IMR-90 (cell line): ENCODE data around the gene HEY2. TPM values are rescaled to one million over a fixed set of nuclear protein-coding genes. Genes with fewer than 3 reads are reported as not detected.
"Not testable (repeated sequence)": the region's sequence is repeated elsewhere in the genome, so short reads cannot be mapped to it uniquely, and the experiment has no call there.

Experiments
- ATAC-seq: fragments of 200-7000 bp; cut with Tn5 transposase; 2 replicates; pipeline ENCODE4 v1.9.1; 2020; ENCODE audit warnings: low read depth, mild to moderate bottlenecking, moderate library complexity
- BruUV-seq: library from RNA; stranded (reverse); fragments of 400-500 nt; replicated peaks from 2 replicates; lab custom pipeline; 2021; lab: Mats Ljungman, UMichigan
- CTCF ChIA-PET: fragments of 300-600 bp; formaldehyde crosslinking; extraction: SDS; loops from one replicate; lab custom pipeline; 2021; ENCODE audit warnings: antibody characterized with exemption; lab: Yijun Ruan, JAX
- POLR2A ChIA-PET: fragments of 300-600 bp; sonication (Branson Sonifier 250); formaldehyde crosslinking; loops from one replicate; lab custom pipeline; 2022; ENCODE audit warnings: antibody characterized with exemption; ENCODE audit not compliant: unreplicated experiment; lab: Charles Lee
- DNase-seq: peaks from one replicate; pipeline ENCODE4 v3.0.0; 2013
- H2AFZ ChIP-seq: replicated peaks from 2 replicates; pipeline ENCODE3; 2013; ENCODE audit warnings: low read length, mild to moderate bottlenecking; ENCODE audit not compliant: poor library complexity
- H2AK5ac ChIP-seq: 2 replicates; pipeline ENCODE4 v1.6.1; 2013; ENCODE audit warnings: low read depth, low read length, inconsistent platforms
- H2AK9ac ChIP-seq: replicated peaks from 2 replicates; pipeline ENCODE3; 2013; ENCODE audit warnings: mild to moderate bottlenecking, low read depth, low read length, moderate library complexity; ENCODE audit not compliant: poor library complexity
- H2BK120ac ChIP-seq: 2 replicates; pipeline ENCODE4 v1.6.1; 2013; ENCODE audit warnings: low read depth, low read length, inconsistent platforms
- H2BK15ac ChIP-seq: 3 replicates; pipeline ENCODE4 v1.6.1; 2013; ENCODE audit warnings: low read depth, low read length, inconsistent platforms
- H2BK20ac ChIP-seq: 2 replicates; pipeline ENCODE4 v1.6.1; 2013; ENCODE audit warnings: low read depth, mild to moderate bottlenecking, inconsistent platforms, low read length, moderate library complexity
- H2BK5ac ChIP-seq: 2 replicates; pipeline ENCODE4 v1.6.1; 2013; ENCODE audit warnings: mild to moderate bottlenecking, low read depth, low read length, inconsistent platforms; ENCODE audit not compliant: poor library complexity, severe bottlenecking
- H3K14ac ChIP-seq: replicated peaks from 2 replicates; pipeline ENCODE4 v1.6.1; 2013; ENCODE audit warnings: low read depth, low read length, inconsistent platforms
- H3K18ac ChIP-seq: 2 replicates; pipeline ENCODE4 v1.6.1; 2013; ENCODE audit warnings: low read depth, low read length, control low read depth
- H3K23ac ChIP-seq: 2 replicates; pipeline ENCODE4 v1.6.1; 2013; ENCODE audit warnings: low read depth, low read length, inconsistent platforms
- H3K27ac ChIP-seq: 2 replicates; pipeline ENCODE4 v1.5.1; 2013; ENCODE audit warnings: mild to moderate bottlenecking, control low read depth, low read length; ENCODE audit not compliant: insufficient read depth
- H3K27me3 ChIP-seq: 2 replicates; pipeline ENCODE4 v1.6.1; 2013; ENCODE audit warnings: low read length; ENCODE audit not compliant: control insufficient read depth, insufficient read depth
- H3K36me3 ChIP-seq: 2 replicates; pipeline ENCODE4 v1.6.1; 2013; ENCODE audit warnings: low read length, mixed read lengths; ENCODE audit not compliant: control insufficient read depth, insufficient read depth
- H3K4ac ChIP-seq: 2 replicates; pipeline ENCODE4 v1.6.1; 2013; ENCODE audit warnings: low read depth, low read length, inconsistent platforms
- H3K4me1 ChIP-seq: 2 replicates; pipeline ENCODE4 v1.6.1; 2013; ENCODE audit warnings: low read length, mixed read lengths; ENCODE audit not compliant: control insufficient read depth, insufficient read depth
- H3K4me2 ChIP-seq: 2 replicates; pipeline ENCODE4 v1.6.1; 2013; ENCODE audit warnings: low read depth, mild to moderate bottlenecking, control low read depth, low read length, moderate library complexity
- H3K4me3 ChIP-seq: 2 replicates; pipeline ENCODE4 v1.5.1; 2013; ENCODE audit warnings: low read depth, mild to moderate bottlenecking, control low read depth, low read length, moderate library complexity; ENCODE audit not compliant: insufficient read depth
- H3K56ac ChIP-seq: 2 replicates; pipeline ENCODE4 v1.6.1; 2013; ENCODE audit warnings: low read length, inconsistent platforms; ENCODE audit not compliant: insufficient read depth; ENCODE audit errors: extremely low read depth
- H3K79me1 ChIP-seq, 2 experiments: 2 replicates each; pipeline ENCODE4 v1.6.1; 2013; ENCODE audit warnings: low read length in 2 of 2, inconsistent platforms in 1 of 2, low read depth in 1 of 2
- H3K9ac ChIP-seq: 2 replicates; pipeline ENCODE4 v1.6.1; 2013; ENCODE audit warnings: low read depth, low read length, control low read depth
- H3K9me1 ChIP-seq: 2 replicates; pipeline ENCODE4 v1.6.1; 2013; ENCODE audit warnings: low read length, inconsistent platforms; ENCODE audit not compliant: insufficient read depth
- H3K9me3 ChIP-seq: 2 replicates; pipeline ENCODE4 v1.6.1; 2013; ENCODE audit warnings: low read length; ENCODE audit not compliant: control insufficient read depth, insufficient read depth
- H4K20me1 ChIP-seq: 2 replicates; pipeline ENCODE4 v1.6.1; 2013; ENCODE audit warnings: low read length, inconsistent platforms; ENCODE audit not compliant: insufficient read depth
- H4K5ac ChIP-seq: 2 replicates; pipeline ENCODE4 v1.6.1; 2013; ENCODE audit warnings: mild to moderate bottlenecking, low read depth, low read length, control low read depth
- H4K8ac ChIP-seq, 2 experiments: 2 replicates each; pipeline ENCODE4 v1.6.1; 2013; ENCODE audit warnings: low read depth in 2 of 2, low read length in 2 of 2, control low read depth in 1 of 2, inconsistent platforms in 1 of 2
- H4K91ac ChIP-seq: 2 replicates; pipeline ENCODE4 v1.6.1; 2013; ENCODE audit warnings: low read depth, low read length, inconsistent platforms; ENCODE audit not compliant: insufficient read depth
- WGBS, 2 experiments: methylation state at CpG; one replicate each; pipeline versions ENCODE4 v1.1.5 to v1.1.7; 2013; ENCODE audit warnings: missing lambda C conversion rate in 2 of 2; ENCODE audit not compliant: insufficient read length in 1 of 2; ENCODE audit errors: extremely low coverage in 2 of 2; 5-methylcytosine and 5-hydroxymethylcytosine counted together
- dilution Hi-C: fragments of 300-500 bp; cut with HindIII; formaldehyde crosslinking; loops from one replicate; pipeline ENCODE4 v1.14.3; 2018; ENCODE audit warnings: low sequenced_read_pairs; ENCODE audit not compliant: unreplicated experiment
- in situ Hi-C: fragments of 300-500 bp; cut with MboI; formaldehyde crosslinking; loops from 3 replicates; pipeline ENCODE4 v1.14.3; 2019; ENCODE audit warnings: low sequenced_read_pairs, inconsistent platforms, mixed read lengths
- intact Hi-C: fragments of 100-400 bp; cut with micrococcal nuclease; formaldehyde crosslinking; loops from 2 replicates; pipeline ENCODE4 v1.10.0; 2022
- polyA plus RNA-seq, 3 experiments: library from polyadenylated mRNA; depleted of rRNA; stranded (reverse); fragments of >200 nt; gene quantifications; 2 replicates each; pipeline ENCODE4 v1.2.3, GENCODE V29; 2012; ENCODE audit warnings: low replicate concordance in 1 of 3
- total RNA-seq: library from RNA; depleted of rRNA; stranded (reverse); fragments of >200 nt; gene quantifications from 2 replicates; pipeline ENCODE4 v1.2.3, GENCODE V29; 2012

HEY2 gene
- total and polyA plus RNA-seq, 2 of the 4 experiments (the other 2 are of a cell fraction): not detected

- H3K18ac ChIP-seq, H3K56ac ChIP-seq, H3K4me1 ChIP-seq, H3K36me3 ChIP-seq, in situ Hi-C loops, CTCF ChIA-PET, H3K4me2 ChIP-seq, dilution Hi-C loops, BruUV-seq, H3K23ac ChIP-seq, H4K8ac ChIP-seq, DNase-seq, H3K9ac ChIP-seq, H2AK9ac ChIP-seq, H3K14ac ChIP-seq, H3K9me1 ChIP-seq, H3K4ac ChIP-seq, H3K27me3 ChIP-seq, H4K91ac ChIP-seq, H2BK20ac ChIP-seq, H3K27ac ChIP-seq, H4K20me1 ChIP-seq, H3K4me3 ChIP-seq, H4K5ac ChIP-seq, ATAC-seq, POLR2A ChIA-PET, H2AK5ac ChIP-seq, H2BK120ac ChIP-seq, H2AFZ ChIP-seq, H2BK15ac ChIP-seq, H3K9me3 ChIP-seq, intact Hi-C loops, H2BK5ac ChIP-seq: not testable (repeated sequence)
- WGBS, 2 experiments: 100% methylated on average over 1 of the region's 10 CpGs; no CpG with 5 or more reads in 1 of the 2 experiments
- peaks cover 3 to 18% of the 10 kb centered on the region in 2 experiments; a peak in 3 of 4 replicates for H3K79me1 ChIP-seq
These were observed 55.5 kb downstream of the HEY2 start for GRCh38 chr6:125804866-125805425.
